H1 (cell line): ENCODE measurements around the gene EIF4E2. TPM values are rescaled to one million over a fixed set of nuclear protein-coding genes. Genes with fewer than 3 reads are reported as not detected.
A peak's percentile ranks its signal among the peaks of the same experiment; 100 is the strongest.

Source experiments
- CTCF ChIA-PET: fragments of 300-600 bp; sonication (Branson Sonifier 250); formaldehyde crosslinking; loops from one replicate; lab custom pipeline; 2021; ENCODE audit not compliant: partially characterized antibody; lab: Charles Lee
- POLR2A ChIA-PET: fragments of 300-600 bp; sonication (Branson Sonifier 250); formaldehyde crosslinking; loops from one replicate; lab custom pipeline; 2021; ENCODE audit warnings: inconsistent platforms; ENCODE audit not compliant: partially characterized antibody; lab: Charles Lee
- DNase-seq, 2 experiments: peaks; one replicate each; pipeline versions ENCODE4 v3.0.0 to v3.0.0-alpha.2; 2010 to 2022; ENCODE audit warnings: low spot score in 2 of 2, low read depth in 1 of 2, mixed read lengths in 1 of 2
- FAIRE-seq: peaks from 2 replicates; lab custom pipeline; 2011; peaks lifted over from hg19 to GRCh38; lab: Jason Lieb, UNC
- H2AFZ ChIP-seq: 2 replicates; pipeline ENCODE4 v1.8.1; 2012; ENCODE audit warnings: low read length, inconsistent platforms
- H2AK5ac ChIP-seq: 2 replicates; pipeline ENCODE4 v1.6.1; 2013; ENCODE audit warnings: low read depth, low read length
- H2BK120ac ChIP-seq: replicated peaks from 2 replicates; pipeline ENCODE3; 2013; ENCODE audit warnings: low read depth, low read length, inconsistent platforms
- H2BK12ac ChIP-seq: 2 replicates; pipeline ENCODE4 v1.6.1; 2013; ENCODE audit warnings: low read depth, low read length
- H2BK15ac ChIP-seq: 2 replicates; pipeline ENCODE4 v1.6.1; 2013; ENCODE audit warnings: low read length
- H2BK20ac ChIP-seq: 2 replicates; pipeline ENCODE4 v1.6.1; 2013; ENCODE audit warnings: low read length
- H2BK5ac ChIP-seq: 2 replicates; pipeline ENCODE4 v1.6.1; 2013; ENCODE audit warnings: low read depth, low read length
- H3K14ac ChIP-seq: 2 replicates; pipeline ENCODE4 v1.6.1; 2013; ENCODE audit warnings: inconsistent platforms; ENCODE audit not compliant: insufficient read length
- H3K18ac ChIP-seq: 2 replicates; pipeline ENCODE4 v1.6.1; 2013; ENCODE audit warnings: low read length; ENCODE audit errors: extremely low read depth
- H3K23ac ChIP-seq: 2 replicates; pipeline ENCODE4 v1.6.1; 2013; ENCODE audit warnings: inconsistent platforms; ENCODE audit not compliant: insufficient read length
- H3K23me2 ChIP-seq: 2 replicates; pipeline ENCODE4 v1.6.1; 2013; ENCODE audit warnings: low read depth, low read length
- H3K27ac ChIP-seq: 2 replicates; pipeline ENCODE4 v1.6.1; 2011; ENCODE audit warnings: low read depth, low read length, inconsistent platforms
- H3K27me3 ChIP-seq, 4 experiments: replicated peaks in 1 of 4; 1 replicate in 1 of 4; 2 replicates in 3 of 4; pipeline versions ENCODE4 v1.6.1 to v1.8.1; 2011 to 2013; ENCODE audit warnings: low read length in 3 of 4, mild to moderate bottlenecking in 3 of 4, inconsistent platforms in 2 of 4, mixed read lengths in 2 of 4, moderate library complexity in 1 of 4; ENCODE audit not compliant: control insufficient read depth in 3 of 4, insufficient read depth in 3 of 4; ENCODE audit errors: extremely low read depth in 1 of 4
- H3K36me3 ChIP-seq, 4 experiments: 2 replicates each; pipeline versions ENCODE4 v1.6.1 to v1.8.1; 2011 to 2013; ENCODE audit warnings: mild to moderate bottlenecking in 4 of 4, low read length in 3 of 4, moderate library complexity in 2 of 4, control low read depth in 1 of 4, inconsistent platforms in 1 of 4; ENCODE audit not compliant: insufficient read depth in 4 of 4, control insufficient read depth in 2 of 4
- H3K4ac ChIP-seq: replicated peaks from 2 replicates; pipeline ENCODE3; 2013; ENCODE audit warnings: low read length, low read depth, mixed read lengths, inconsistent platforms; ENCODE audit not compliant: insufficient read length
- H3K4me1 ChIP-seq, 4 experiments: replicated peaks in 1 of 4; 1 replicate in 1 of 4; 2 replicates in 3 of 4; pipeline versions ENCODE4 v1.6.1 to v1.8.1; 2011 to 2013; ENCODE audit warnings: low read length in 3 of 4, inconsistent platforms in 2 of 4, mixed read lengths in 1 of 4; ENCODE audit not compliant: insufficient read depth in 4 of 4, control insufficient read depth in 3 of 4
- H3K4me2 ChIP-seq, 2 experiments: 2 replicates each; pipeline versions ENCODE4 v1.6.1 to v1.8.1; 2011 to 2013; ENCODE audit warnings: low read depth in 2 of 2, low read length in 2 of 2, control low read depth in 1 of 2, inconsistent platforms in 1 of 2, mild to moderate bottlenecking in 1 of 2; ENCODE audit not compliant: insufficient read depth in 1 of 2
- H3K4me3 ChIP-seq, 4 experiments: fragments of 200-600, 300-600 bp in 1 of 4; sonication (generic), shearing (Covaris generic), sonication (Bioruptor Twin) in 1 of 4; 2 replicates each; pipeline versions ENCODE4 v1.5.1 to v1.8.1; 2011 to 2016; ENCODE audit warnings: low read length in 4 of 4, low read depth in 3 of 4, control low read depth in 2 of 4, inconsistent platforms in 2 of 4, mild to moderate bottlenecking in 2 of 4, mixed read lengths in 1 of 4, moderate library complexity in 1 of 4; ENCODE audit not compliant: insufficient read depth in 2 of 4; ENCODE audit errors: extremely low read depth in 1 of 4
- H3K56ac ChIP-seq: replicated peaks from 2 replicates; pipeline ENCODE3; 2013; ENCODE audit warnings: low read depth, mild to moderate bottlenecking, mixed read lengths, low read length, inconsistent platforms; ENCODE audit not compliant: insufficient read length
- H3K79me1 ChIP-seq: 2 replicates; pipeline ENCODE4 v1.6.1; 2013; ENCODE audit warnings: low read depth, low read length, control low read depth
- H3K79me2 ChIP-seq, 2 experiments: 2 replicates each; pipeline versions ENCODE4 v1.6.1 to v1.8.1; 2012 to 2013; ENCODE audit warnings: low read length in 2 of 2, mild to moderate bottlenecking in 2 of 2, inconsistent platforms in 1 of 2; ENCODE audit not compliant: insufficient read depth in 2 of 2, control insufficient read depth in 1 of 2
- H3K9ac ChIP-seq, 4 experiments: replicated peaks in 1 of 4; 1 replicate in 1 of 4; 2 replicates in 3 of 4; pipeline versions ENCODE4 v1.6.1 to v1.8.1; 2011 to 2013; ENCODE audit warnings: low read depth in 3 of 4, low read length in 3 of 4, control low read depth in 2 of 4, mild to moderate bottlenecking in 2 of 4, moderate library complexity in 2 of 4, inconsistent platforms in 1 of 4; ENCODE audit errors: extremely low read depth in 1 of 4
- H3K9me3 ChIP-seq, 2 experiments: 2 replicates each; pipeline versions ENCODE4 v1.6.1 to v1.8.1; 2012 to 2013; ENCODE audit warnings: mild to moderate bottlenecking in 2 of 2, moderate library complexity in 2 of 2, control low read depth in 1 of 2, inconsistent platforms in 1 of 2, low read depth in 1 of 2, low read length in 1 of 2, mixed read lengths in 1 of 2; ENCODE audit not compliant: insufficient read depth in 2 of 2
- H4K20me1 ChIP-seq, 2 experiments: replicated peaks in 1 of 2; 2 replicates each; pipeline versions ENCODE3 to v1.8.1; 2011 to 2013; ENCODE audit warnings: inconsistent platforms in 2 of 2, low read length in 2 of 2, mild to moderate bottlenecking in 1 of 2; ENCODE audit not compliant: insufficient read depth in 2 of 2, control insufficient read depth in 1 of 2
- H4K5ac ChIP-seq: 2 replicates; pipeline ENCODE4 v1.6.1; 2013; ENCODE audit warnings: low read length, low read depth, mixed read lengths, inconsistent platforms; ENCODE audit not compliant: insufficient read length
- H4K8ac ChIP-seq: 2 replicates; pipeline ENCODE4 v1.8.0; 2013; ENCODE audit warnings: mild to moderate bottlenecking, moderate library complexity, low read length, inconsistent platforms; ENCODE audit not compliant: insufficient read depth; ENCODE audit errors: extremely low read depth
- H4K91ac ChIP-seq: replicated peaks from 2 replicates; pipeline ENCODE3; 2013; ENCODE audit warnings: low read length, mixed read lengths, inconsistent platforms; ENCODE audit not compliant: insufficient read length
- CHD2 ChIP-seq: IDR thresholded peaks from 2 replicates; pipeline ENCODE4 v1.6.1; 2012; ENCODE audit warnings: low read length, improper control_type of control experiment
- EGR1 ChIP-seq: IDR thresholded peaks from 2 replicates; pipeline ENCODE4 v1.6.1; 2011; ENCODE audit warnings: low read depth, low read length, borderline replicate concordance
- HDAC6 ChIP-seq: IDR thresholded peaks from one replicate; pipeline ENCODE4 v1.7.1; 2012; ENCODE audit warnings: low read depth, mild to moderate bottlenecking, inconsistent platforms, low read length, moderate library complexity
- JUN ChIP-seq: IDR thresholded peaks from 2 replicates; pipeline ENCODE4 v1.6.1; 2011; ENCODE audit warnings: low read depth, mild to moderate bottlenecking, improper control_type of control experiment, low read length
- MAFK ChIP-seq: IDR thresholded peaks from 2 replicates; pipeline ENCODE4 v1.6.1; 2012; ENCODE audit warnings: low read depth, mild to moderate bottlenecking, improper control_type of control experiment, low read length
- NRF1 ChIP-seq: IDR thresholded peaks from 2 replicates; pipeline ENCODE4 v1.6.1; 2011; ENCODE audit warnings: mild to moderate bottlenecking, low read depth, low read length, improper control_type of control experiment
- RAD21 ChIP-seq, 2 experiments: IDR thresholded peaks in 1 of 2; conservative IDR thresholded peaks in 1 of 2; 2 replicates each; pipeline ENCODE4 v1.6.1; 2011; ENCODE audit warnings: low read depth in 2 of 2, low read length in 2 of 2, improper control_type of control experiment in 1 of 2, inconsistent platforms in 1 of 2, mild to moderate bottlenecking in 1 of 2, moderate library complexity in 1 of 2
- RBBP5 ChIP-seq: IDR thresholded peaks from 2 replicates; pipeline ENCODE4 v1.7.1; 2012; ENCODE audit warnings: low read depth, mild to moderate bottlenecking, inconsistent platforms, low read length, moderate library complexity, borderline replicate concordance
- SIRT6 ChIP-seq: IDR thresholded peaks from one replicate; pipeline ENCODE4 v1.7.1; 2012; ENCODE audit warnings: low read length, inconsistent platforms
- SRF ChIP-seq: IDR thresholded peaks from 2 replicates; pipeline ENCODE4 v1.6.1; 2011; ENCODE audit warnings: mild to moderate bottlenecking, low read depth, low read length, moderate library complexity
- TAF1 ChIP-seq: IDR thresholded peaks from 2 replicates; pipeline ENCODE4 v1.6.1; 2011; ENCODE audit warnings: mild to moderate bottlenecking, low read depth, low read length
- TAF7 ChIP-seq: optimal IDR thresholded peaks from 2 replicates; pipeline ENCODE3; 2011; ENCODE audit warnings: low read depth, mild to moderate bottlenecking, inconsistent platforms, low read length, moderate library complexity, borderline replicate concordance
- WGBS, 2 experiments: shearing (Covaris generic) in 1 of 2; methylation state at CpG; one replicate each; pipeline versions ENCODE4 v1.1.6 to v1.1.7; 2013 to 2015; ENCODE audit warnings: low lambda C conversion rate in 2 of 2, mixed read lengths in 2 of 2, inconsistent platforms in 1 of 2, low coverage in 1 of 2, missing lambda C conversion rate in 1 of 2; ENCODE audit not compliant: insufficient replicate concordance in 2 of 2, insufficient coverage in 1 of 2, insufficient read length in 1 of 2; ENCODE audit errors: extremely low coverage in 1 of 2, missing lambda C conversion rate in 1 of 2; 5-methylcytosine and 5-hydroxymethylcytosine counted together
- polyA plus RNA-seq, 7 experiments: library from polyadenylated mRNA; depleted of rRNA in 3 of 7; stranded (reverse) in 5 of 7; unstranded in 2 of 7; fragments of >200 nt in 5 of 7; fragments of 200-250 nt in 2 of 7; gene quantifications; 1 replicate in 5 of 7; 2 replicates in 1 of 7; 4 replicates in 1 of 7; pipeline versions ENCODE4 v1.2.1 to v1.2.3, GENCODE V29; 2011 to 2013; ENCODE audit warnings: missing spikeins in 2 of 7, mixed read lengths in 2 of 7
- total RNA-seq: library from RNA; stranded (reverse); fragmentation: NEBNext Ultra II Directional; extraction: Animal tissue kit (Norgen Biotek cat#: 25700); gene quantifications from 2 replicates; pipeline ENCODE4 v1.2.1, GENCODE V29; 2021

Gene EIF4E2
- total and polyA plus RNA-seq, 2 of the 8 experiments (the other 6 are each of a cell fraction or from before 2014, with no cell fraction given) = 39.4 to 114 TPM

DNA sequence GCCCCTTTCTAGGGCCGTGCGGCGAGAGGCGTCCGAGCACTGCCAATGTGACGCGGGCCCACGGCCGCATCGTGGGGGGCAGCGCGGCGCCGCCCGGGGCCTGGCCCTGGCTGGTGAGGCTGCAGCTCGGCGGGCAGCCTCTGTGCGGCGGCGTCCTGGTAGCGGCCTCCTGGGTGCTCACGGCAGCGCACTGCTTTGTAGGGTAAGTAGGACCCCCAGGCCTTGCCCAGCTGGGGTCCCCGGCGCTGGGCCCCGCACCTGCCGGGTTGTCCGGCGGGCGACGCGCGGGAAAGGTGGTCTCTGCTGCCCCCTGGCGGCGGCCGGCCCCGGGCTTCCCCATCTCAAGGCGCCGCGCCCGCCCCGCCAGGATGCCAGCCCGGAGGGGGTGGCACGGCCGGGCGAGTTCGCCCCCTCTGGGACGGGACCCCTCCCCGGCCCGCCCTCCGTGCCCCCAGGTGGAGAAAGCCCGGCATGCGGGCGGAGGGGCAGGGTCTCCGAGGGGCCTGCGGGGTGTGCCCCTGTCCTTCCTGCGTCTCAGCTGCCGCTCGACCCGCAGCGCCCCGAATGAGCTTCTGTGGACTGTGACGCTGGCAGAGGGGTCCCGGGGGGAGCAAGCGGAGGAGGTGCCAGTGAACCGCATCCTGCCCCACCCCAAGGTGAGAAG, 28.4 kb upstream of the EIF4E2 start:
- Histone ChIP-seq H3K18ac (no peak overlapping the region), H3K79me1 (no peaks in the 10 kb centered on the region), H3K27ac (no peak overlapping the region), H2BK5ac (no peak overlapping the region), H3K56ac (no peak overlapping the region), H3K4ac (peak overlapping the region; percentile 69), H3K4me2 (peak overlapping the region; percentile 23 to 83), H3K4me1 (peaks cover 0 to 22% (median 9%) of the 10 kb centered on the region in 4 experiments; a peak in 6 of 7 replicates), H3K23me2 (peaks cover 10% of the 10 kb centered on the region; the same call in 1 of the 2 replicates), H2BK120ac (no peak overlapping the region), H2BK12ac (0 out of 2 replicates have a peak overlapping the region, but pooled peaks have one; percentile 87), H4K20me1 (peaks cover 3 to 4% of the 10 kb centered on the region in 2 experiments), H2BK15ac (peak overlapping the region; percentile 72; the same call in 1 of the 2 replicates), H3K14ac (no peak overlapping the region), H2AFZ (no peak overlapping the region; the same call in 1 of the 2 replicates), H4K8ac (peak overlapping the region; percentile 35; the same call in 1 of the 2 replicates), H3K9ac (no peak overlapping the region), H3K27me3 (peaks cover 19 to 43% (median 37%) of the 10 kb centered on the region in 4 experiments), H3K9me3 (no peaks in the 10 kb centered on the region), H4K5ac (no peak overlapping the region), H3K79me2 (no peaks in the 10 kb centered on the region), H2BK20ac (no peak overlapping the region), H2AK5ac (no peak overlapping the region), H3K23ac (no peak overlapping the region), H4K91ac (no peak overlapping the region), H3K36me3 (no peaks in the 10 kb centered on the region), H3K4me3 (peak overlapping the region in 3 of 4 experiments; percentile 23 to 55 (median 32); a peak in 6 of 8 replicates)
- WGBS, 2 experiments = 32% methylated on average over 33 of the region's 66 CpGs; no CpG with 5 or more reads in 1 of the 2 experiments
- DNase-seq = peak in 1 of 2 experiments; percentile 94
- FAIRE-seq = no peak
- ChIA-PET POLR2A (interaction anchor here (1.0 to 1.5 kb wide), 4 partner anchors 32 to 72 kb away, joined by 3 to 4 read pairs (median 4); no protein-coding TSS in a partner anchor), CTCF (interaction anchor here (0.6 to 10.6 kb wide), 42 partner anchors 14 to 929 kb away, joined by 3 to 176 read pairs (median 5); partner anchors contain the start of genes ALPI and CHRNG)
- TF ChIP-seq RAD21 (IDR thresholded peaks at IDR 0.05 in 1 of 2, conservative IDR thresholded peaks at IDR 0.05 in 1 of 2; ENCODE audit: low read depth in 2 of 2, low read length in 2 of 2) = peak; percentile 79 to 90
- TF ChIP-seq SRF = no peak
- TF ChIP-seq NRF1 = no peak
- no peak for TF ChIP-seq HDAC6
- TF ChIP-seq RBBP5 = no peak
- TF ChIP-seq JUN = no peak
- TF ChIP-seq SIRT6 = no peak
- no peak for TF ChIP-seq CHD2
- no peak for TF ChIP-seq TAF7
- TF ChIP-seq TAF1 = no peak
- no peak for TF ChIP-seq EGR1
- TF ChIP-seq MAFK = no peak
